H9 (cell line): ENCODE measurements around the gene NALCN. TPM values are rescaled to one million over a fixed set of nuclear protein-coding genes. Genes with fewer than 3 reads are reported as not detected.

ENCODE experiments used
- DNase-seq: peaks from one replicate; pipeline ENCODE4 v3.0.0-alpha.2; 2017
- H2AFZ ChIP-seq: one replicate; pipeline ENCODE4 v1.6.1; 2013; ENCODE audit warnings: mild to moderate bottlenecking, low read length, control low read depth, moderate library complexity
- H2AK5ac ChIP-seq: 2 replicates; pipeline ENCODE4 v1.6.1; 2013; ENCODE audit warnings: low read length, control low read depth, mixed read lengths; ENCODE audit not compliant: insufficient read length
- H2BK120ac ChIP-seq: one replicate; pipeline ENCODE4 v1.6.1; 2013; ENCODE audit warnings: low read depth, mild to moderate bottlenecking, low read length, control low read depth, inconsistent platforms; ENCODE audit not compliant: poor library complexity, severe bottlenecking
- H2BK12ac ChIP-seq: 2 replicates; pipeline ENCODE4 v1.6.1; 2013; ENCODE audit warnings: low read length, control low read depth, mixed read lengths, low read depth; ENCODE audit not compliant: insufficient read length
- H2BK15ac ChIP-seq: 2 replicates; pipeline ENCODE4 v1.6.1; 2013; ENCODE audit warnings: low read depth, low read length, control low read depth
- H2BK20ac ChIP-seq: one replicate; pipeline ENCODE4 v1.6.1; 2013; ENCODE audit warnings: low read depth, mild to moderate bottlenecking, low read length, control low read depth, inconsistent platforms; ENCODE audit not compliant: poor library complexity, severe bottlenecking
- H2BK5ac ChIP-seq: 2 replicates; pipeline ENCODE4 v1.6.1; 2013; ENCODE audit warnings: low read length, control low read depth, mixed read lengths; ENCODE audit not compliant: insufficient read length
- H3K14ac ChIP-seq: 2 replicates; pipeline ENCODE4 v1.6.1; 2013; ENCODE audit warnings: low read length, control low read depth; ENCODE audit not compliant: insufficient read depth
- H3K18ac ChIP-seq: 2 replicates; pipeline ENCODE4 v1.6.1; 2013; ENCODE audit warnings: low read depth, mild to moderate bottlenecking, mixed read lengths, low read length, control low read depth; ENCODE audit not compliant: insufficient read length
- H3K23ac ChIP-seq: 2 replicates; pipeline ENCODE4 v1.6.1; 2013; ENCODE audit warnings: low read length, control low read depth, mixed read lengths, low read depth; ENCODE audit not compliant: insufficient read length
- H3K23me2 ChIP-seq: 2 replicates; pipeline ENCODE4 v1.6.1; 2013; ENCODE audit warnings: low read depth, mild to moderate bottlenecking, mixed read lengths, low read length, control low read depth; ENCODE audit not compliant: insufficient read length, poor library complexity, severe bottlenecking
- H3K27ac ChIP-seq: 2 replicates; pipeline ENCODE4 v1.5.1; 2013; ENCODE audit warnings: low read length, control low read depth, mixed read lengths, low read depth; ENCODE audit not compliant: insufficient read length
- H3K27me3 ChIP-seq: 2 replicates; pipeline ENCODE4 v1.6.1; 2013; ENCODE audit warnings: low read length, control low read depth, inconsistent platforms; ENCODE audit not compliant: insufficient read depth
- H3K4ac ChIP-seq: 2 replicates; pipeline ENCODE4 v1.6.1; 2013; ENCODE audit warnings: low read depth, mild to moderate bottlenecking, control low read depth, inconsistent platforms, low read length, moderate library complexity
- H3K4me1 ChIP-seq: 2 replicates; pipeline ENCODE4 v1.6.1; 2013; ENCODE audit warnings: low read length, control low read depth, inconsistent platforms; ENCODE audit not compliant: insufficient read depth
- H3K4me2 ChIP-seq: 2 replicates; pipeline ENCODE4 v1.6.1; 2013; ENCODE audit warnings: low read length, control low read depth, mixed read lengths; ENCODE audit not compliant: insufficient read length, insufficient read depth
- H3K56ac ChIP-seq: 2 replicates; pipeline ENCODE4 v1.6.1; 2013; ENCODE audit warnings: low read depth, mild to moderate bottlenecking, mixed read lengths, low read length, control low read depth; ENCODE audit not compliant: insufficient read length
- H3K79me1 ChIP-seq: 2 replicates; pipeline ENCODE4 v1.6.1; 2013; ENCODE audit warnings: low read depth, mild to moderate bottlenecking, moderate library complexity, low read length, control low read depth, inconsistent platforms; ENCODE audit not compliant: insufficient read depth, poor library complexity, severe bottlenecking
- H3K79me2 ChIP-seq: 2 replicates; pipeline ENCODE4 v1.6.1; 2013; ENCODE audit warnings: low read length, control low read depth, inconsistent platforms; ENCODE audit not compliant: insufficient read depth
- H3K9ac ChIP-seq: 2 replicates; pipeline ENCODE4 v1.6.1; 2013; ENCODE audit warnings: low read length, control low read depth, mixed read lengths; ENCODE audit not compliant: insufficient read length; ENCODE audit errors: extremely low read depth
- H3K9me3 ChIP-seq: one replicate; pipeline ENCODE4 v1.6.1; 2013; ENCODE audit warnings: low read depth, low read length, inconsistent platforms; ENCODE audit not compliant: control insufficient read depth
- H3T11ph ChIP-seq: one replicate; pipeline ENCODE4 v1.6.1; 2013; ENCODE audit warnings: mild to moderate bottlenecking, low read length, control low read depth, inconsistent platforms
- H4K20me1 ChIP-seq: one replicate; pipeline ENCODE4 v1.6.1; 2013; ENCODE audit not compliant: control insufficient read depth, insufficient read length, insufficient read depth
- H4K5ac ChIP-seq: 2 replicates; pipeline ENCODE4 v1.6.1; 2013; ENCODE audit warnings: low read depth, mild to moderate bottlenecking, mixed read lengths, low read length, control low read depth; ENCODE audit not compliant: insufficient read length
- H4K8ac ChIP-seq: replicated peaks from 2 replicates; pipeline ENCODE4 v1.6.1; 2013; ENCODE audit warnings: low read length, control low read depth, mixed read lengths, low read depth; ENCODE audit not compliant: insufficient read length
- H4K91ac ChIP-seq: 2 replicates; pipeline ENCODE4 v1.6.1; 2013; ENCODE audit warnings: low read depth, mild to moderate bottlenecking, moderate library complexity, mixed read lengths, low read length, control low read depth; ENCODE audit not compliant: insufficient read length
- H3K27ac Mint-ChIP-seq, 3 experiments: 2 replicates in 2 of 3; 3 replicates in 1 of 3; pipeline ENCODE4 v1.8.0; 2020 to 2021; ENCODE audit warnings: mixed read lengths in 3 of 3, mild to moderate bottlenecking in 1 of 3, moderate library complexity in 1 of 3
- H3K27me3 Mint-ChIP-seq: 2 replicates; pipeline ENCODE4 v1.8.0; 2021; ENCODE audit warnings: low read depth, mild to moderate bottlenecking, moderate library complexity, mixed read lengths
- H3K36me3 Mint-ChIP-seq, 3 experiments: 2 replicates in 2 of 3; 3 replicates in 1 of 3; pipeline ENCODE4 v1.8.0; 2020 to 2021; ENCODE audit warnings: low read depth in 3 of 3, mixed read lengths in 3 of 3; ENCODE audit not compliant: insufficient read depth in 1 of 3
- H3K4me1 Mint-ChIP-seq, 2 experiments: 2 replicates each; pipeline ENCODE4 v1.8.0; 2020; ENCODE audit warnings: mixed read lengths in 2 of 2
- H3K4me3 Mint-ChIP-seq, 2 experiments: 2 replicates in 1 of 2; 3 replicates in 1 of 2; pipeline ENCODE4 v1.8.0; 2020 to 2021; ENCODE audit warnings: mild to moderate bottlenecking in 2 of 2, mixed read lengths in 2 of 2, moderate library complexity in 1 of 2
- H3K9me3 Mint-ChIP-seq, 2 experiments: 2 replicates in 1 of 2; 3 replicates in 1 of 2; pipeline ENCODE4 v1.8.0; 2020; ENCODE audit warnings: mild to moderate bottlenecking in 2 of 2, mixed read lengths in 2 of 2, moderate library complexity in 1 of 2
- WGBS: extraction: QIAGEN DNeasy Blood & Tissue Kit; methylation state at CpG from one replicate; pipeline ENCODE4 v1.1.7; 2013; ENCODE audit warnings: missing lambda C conversion rate, low lambda C conversion rate, mixed read lengths; ENCODE audit not compliant: insufficient read length; ENCODE audit errors: extremely low coverage; 5-methylcytosine and 5-hydroxymethylcytosine counted together
- total RNA-seq: library from RNA; stranded (reverse); gene quantifications from 2 replicates; pipeline ENCODE4 v1.2.1, GENCODE V29; 2021
- TF ChIP-seq, protein P1 (sequence below): fragments of 200-600 bp; sonication (generic); conservative IDR thresholded peaks from 3 replicates; pipeline ENCODE4 v1.8.0; 2021; ENCODE audit warnings: antibody characterized with exemption, mild to moderate bottlenecking

Gene NALCN
- total RNA-seq, 1 experiment from 2014 or later = 0.09 TPM

DNA sequence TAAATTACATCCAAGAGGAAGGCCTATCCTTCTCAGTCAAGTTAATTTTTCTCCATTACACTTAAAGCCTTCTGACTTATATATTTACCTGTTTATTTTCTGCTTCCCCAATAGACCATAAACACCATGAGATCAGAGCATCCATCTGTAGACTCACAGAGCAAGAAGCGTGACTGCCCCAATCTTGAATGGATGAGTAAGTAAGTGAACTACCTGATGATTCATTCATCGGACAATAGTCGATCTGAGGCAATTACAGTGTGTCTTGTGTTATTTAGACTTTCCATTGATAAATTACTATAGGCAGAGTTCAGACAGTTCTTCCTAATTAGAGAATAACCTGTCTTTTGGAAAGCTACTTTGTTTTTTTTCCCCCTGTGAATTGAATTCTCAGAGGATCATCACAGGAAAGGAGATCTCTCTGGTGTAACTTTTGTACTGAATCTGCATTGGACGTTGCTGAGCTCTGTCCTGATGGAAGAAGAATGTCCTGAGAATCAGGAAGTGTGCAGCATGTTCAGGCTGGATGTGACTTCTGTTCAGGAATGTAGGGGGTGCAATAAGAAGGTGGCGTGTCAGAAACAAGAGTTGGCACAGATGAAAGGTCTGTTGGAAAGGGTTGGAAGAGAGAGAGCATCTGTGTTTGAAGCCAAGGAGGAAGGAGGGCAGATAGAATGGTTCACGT is 367.0 kb downstream of the NALCN start:
- Histone ChIP-seq H2BK5ac (no peak overlapping the region), H2BK20ac (no peak overlapping the region), H2BK15ac (no peak overlapping the region), H4K8ac (no peak overlapping the region), H3K23me2 (no peaks in the 10 kb centered on the region), H3K4me2 (no peak overlapping the region), H4K20me1 (no peaks in the 10 kb centered on the region), H3K27me3 (no peaks in the 10 kb centered on the region), H4K5ac (no peak overlapping the region), H3K4me1 (no peaks in the 10 kb centered on the region), H2BK120ac (no peak overlapping the region), H3K79me2 (no peaks in the 10 kb centered on the region), H3K9me3 (no peaks in the 10 kb centered on the region), H3K4ac (no peak overlapping the region), H3K56ac (no peak overlapping the region), H2AFZ (no peak overlapping the region), H3K14ac (no peak overlapping the region), H3T11ph (no peak overlapping the region), H3K79me1 (no peaks in the 10 kb centered on the region), H3K18ac (no peak overlapping the region), H3K27ac (no peak overlapping the region), H2AK5ac (no peak overlapping the region), H4K91ac (no peak overlapping the region), H3K23ac (no peak overlapping the region), H3K9ac (no peak overlapping the region), H2BK12ac (no peak overlapping the region)
- Mint-ChIP-seq H3K27ac (no peak overlapping the region), H3K4me3 (no peak overlapping the region), H3K4me1 (no peaks in the 10 kb centered on the region), H3K27me3 (no peaks in the 10 kb centered on the region), H3K36me3 (no peaks in the 10 kb centered on the region; a peak in 3 of 7 replicates), H3K9me3 (peaks cover 4 to 10% of the 10 kb centered on the region in 2 experiments; a peak in 3 of 5 replicates)
- TF ChIP-seq, protein P1, sequence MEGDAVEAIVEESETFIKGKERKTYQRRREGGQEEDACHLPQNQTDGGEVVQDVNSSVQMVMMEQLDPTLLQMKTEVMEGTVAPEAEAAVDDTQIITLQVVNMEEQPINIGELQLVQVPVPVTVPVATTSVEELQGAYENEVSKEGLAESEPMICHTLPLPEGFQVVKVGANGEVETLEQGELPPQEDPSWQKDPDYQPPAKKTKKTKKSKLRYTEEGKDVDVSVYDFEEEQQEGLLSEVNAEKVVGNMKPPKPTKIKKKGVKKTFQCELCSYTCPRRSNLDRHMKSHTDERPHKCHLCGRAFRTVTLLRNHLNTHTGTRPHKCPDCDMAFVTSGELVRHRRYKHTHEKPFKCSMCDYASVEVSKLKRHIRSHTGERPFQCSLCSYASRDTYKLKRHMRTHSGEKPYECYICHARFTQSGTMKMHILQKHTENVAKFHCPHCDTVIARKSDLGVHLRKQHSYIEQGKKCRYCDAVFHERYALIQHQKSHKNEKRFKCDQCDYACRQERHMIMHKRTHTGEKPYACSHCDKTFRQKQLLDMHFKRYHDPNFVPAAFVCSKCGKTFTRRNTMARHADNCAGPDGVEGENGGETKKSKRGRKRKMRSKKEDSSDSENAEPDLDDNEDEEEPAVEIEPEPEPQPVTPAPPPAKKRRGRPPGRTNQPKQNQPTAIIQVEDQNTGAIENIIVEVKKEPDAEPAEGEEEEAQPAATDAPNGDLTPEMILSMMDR = no peak
- no peak for DNase-seq
- WGBS = no CpG with 5 or more reads among the region's 6 CpGs
